Hematopoietic multipotent progenitor cell treated with erythropoietin and hydrocortisone succinate and interleukin-3 and kit ligand, for 6 days (in vitro differentiated cells): ENCODE results near the gene ACAA1.
A peak's percentile ranks its signal among the peaks of the same experiment; 100 is the strongest.
"Not testable (repeated sequence)": the region's sequence is repeated elsewhere in the genome, so short reads cannot be mapped to it uniquely, and the experiment has no call there.

ENCODE experiments used
- DNase-seq: peaks from one replicate; pipeline ENCODE4 v3.0.0-alpha.2; 2015

ACAA1 gene

GRCh38 chr3:38136777-38137614 lies at the start of gene ACAA1:
TSS of gene ACAA1 (minus strand) at chr3:38137127. CDS start at chr3:38137035, 92 bp downstream.
- peak; percentile 100 for DNase-seq

- no peak for DNase-seq
These were observed 40.3 kb upstream of the ACAA1 start for GRCh38 chr3:38177181-38177580.

GRCh38 chr3:38173834-38174418 lies 37.0 kb upstream of the ACAA1 start:
- no peak for DNase-seq

GRCh38 chr3:38171622-38172021 lies 34.7 kb upstream of the ACAA1 start:
- DNase-seq, result no peak

- DNase-seq, result no peak
These were observed 33.8 kb upstream of the ACAA1 start for GRCh38 chr3:38170722-38171121.

GRCh38 chr3:38169027-38169317 lies 32.0 kb upstream of the ACAA1 start:
- no peak for DNase-seq

GRCh38 chr3:38168151-38169026 lies 31.5 kb upstream of the ACAA1 start:
- DNase-seq, result no peak

GRCh38 chr3:38167591-38167990 lies 30.7 kb upstream of the ACAA1 start:
- no peak for DNase-seq

GRCh38 chr3:38165722-38166387 lies 28.9 kb upstream of the ACAA1 start:
- DNase-seq, result no peak

GRCh38 chr3:38164952-38165721 lies 28.2 kb upstream of the ACAA1 start, which contains the start of gene OXSR1:
TSS of gene OXSR1 (plus strand) at chr3:38165537. CDS start at chr3:38165877, 340 bp downstream.
- peak; percentile 100 for DNase-seq

- DNase-seq, result no peak
These were observed 27.7 kb upstream of the ACAA1 start for GRCh38 chr3:38164643-38164951.

GRCh38 chr3:38163841-38164642 lies 27.1 kb upstream of the ACAA1 start:
- DNase-seq, result no peak

- DNase-seq, result peak; percentile 75
These were observed 26.4 kb upstream of the ACAA1 start for GRCh38 chr3:38163117-38163840.

- not testable (repeated sequence) for DNase-seq
These were observed 23.8 kb upstream of the ACAA1 start for GRCh38 chr3:38160704-38161103.

- DNase-seq, result no peak
These were observed 21.5 kb upstream of the ACAA1 start for GRCh38 chr3:38158472-38158871.

- no peak for DNase-seq
These were observed 20.7 kb upstream of the ACAA1 start for GRCh38 chr3:38157595-38157994.

- DNase-seq, result no peak
These were observed 20.2 kb upstream of the ACAA1 start for GRCh38 chr3:38157117-38157516.

GRCh38 chr3:38155825-38156224 lies 18.9 kb upstream of the ACAA1 start:
- no peak for DNase-seq

- DNase-seq, result no peak
These were observed 17.8 kb upstream of the ACAA1 start for GRCh38 chr3:38154625-38155255.

GRCh38 chr3:38154033-38154494 lies 17.1 kb upstream of the ACAA1 start:
- DNase-seq, result no peak
